ENCODE data around the gene SAXO1.
A peak's percentile ranks its signal among the peaks of the same experiment; 100 is the strongest.
"Not testable (repeated sequence)": the region's sequence is repeated elsewhere in the genome, so short reads cannot be mapped to it uniquely, and the experiment has no call there.

SAXO1 gene, protein sequence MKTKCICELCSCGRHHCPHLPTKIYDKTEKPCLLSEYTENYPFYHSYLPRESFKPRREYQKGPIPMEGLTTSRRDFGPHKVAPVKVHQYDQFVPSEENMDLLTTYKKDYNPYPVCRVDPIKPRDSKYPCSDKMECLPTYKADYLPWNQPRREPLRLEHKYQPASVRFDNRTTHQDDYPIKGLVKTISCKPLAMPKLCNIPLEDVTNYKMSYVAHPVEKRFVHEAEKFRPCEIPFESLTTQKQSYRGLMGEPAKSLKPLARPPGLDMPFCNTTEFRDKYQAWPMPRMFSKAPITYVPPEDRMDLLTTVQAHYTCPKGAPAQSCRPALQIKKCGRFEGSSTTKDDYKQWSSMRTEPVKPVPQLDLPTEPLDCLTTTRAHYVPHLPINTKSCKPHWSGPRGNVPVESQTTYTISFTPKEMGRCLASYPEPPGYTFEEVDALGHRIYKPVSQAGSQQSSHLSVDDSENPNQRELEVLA

DNA sequence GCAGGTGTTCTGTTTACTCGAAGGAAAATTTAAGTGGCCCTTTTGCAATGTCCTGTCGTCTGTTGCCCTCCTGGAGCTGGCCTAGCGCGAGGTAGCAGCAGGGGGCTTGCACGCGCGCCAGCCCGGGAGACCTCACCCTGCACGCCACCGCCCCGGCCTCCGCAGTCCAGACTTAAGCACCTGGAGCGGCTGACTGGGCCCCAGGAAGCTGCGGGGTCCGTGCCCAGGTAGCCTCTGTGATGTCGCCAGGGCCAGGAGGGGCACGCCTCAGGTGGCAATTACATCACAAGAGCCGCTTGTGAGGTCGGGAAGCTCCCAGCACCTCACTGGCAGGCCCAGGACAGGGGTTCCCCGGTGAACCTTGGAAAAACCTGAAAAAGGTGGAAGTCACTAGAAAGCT lies at the start of gene SAXO1:
Gene SAXO1 (minus strand): TSS at position 195 of the 400 bp plus-strand sequence. CDS start 301 bp downstream, outside the sequence.
- no peak for DNase-seq

DNA sequence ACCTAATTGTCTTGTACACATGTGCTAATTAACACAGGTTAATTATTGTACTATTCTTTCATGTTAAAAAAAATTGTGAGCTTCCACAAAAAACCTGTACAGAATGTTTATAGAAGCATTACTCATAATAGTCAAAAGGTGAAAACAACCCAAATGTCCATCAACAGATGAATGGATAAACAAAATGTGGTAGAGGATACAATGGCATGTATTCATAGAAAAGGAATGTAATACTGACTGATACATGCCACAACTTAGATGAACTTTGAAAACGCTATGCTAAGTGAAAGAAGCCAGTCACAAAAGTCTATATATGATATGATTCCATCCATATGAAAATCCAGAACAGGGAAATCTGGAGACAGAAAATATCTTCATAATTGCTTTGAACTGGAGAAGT lies 41.8 kb upstream of the SAXO1 start:
- DNase-seq = no peak

DNA sequence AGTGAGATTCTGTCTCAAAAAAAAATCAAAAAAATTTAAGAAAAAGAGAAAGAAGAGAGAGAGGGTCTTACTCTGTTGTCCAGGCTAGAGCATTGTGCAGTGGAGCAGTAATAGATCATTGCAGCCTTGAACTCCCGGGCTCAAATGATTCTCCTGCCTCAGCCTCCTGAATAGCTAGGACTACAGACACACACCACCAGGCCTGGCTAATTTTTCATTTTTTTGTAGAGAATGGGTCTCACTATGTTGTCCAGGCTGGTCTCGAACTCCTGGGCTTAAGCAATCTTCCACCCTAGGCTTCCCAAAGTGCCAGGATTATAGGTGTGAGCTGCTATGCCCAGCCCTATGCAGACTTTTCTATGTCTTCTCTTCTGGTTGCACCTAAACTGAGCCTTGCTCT lies 41.2 kb upstream of the SAXO1 start:
- no peak for DNase-seq

DNA sequence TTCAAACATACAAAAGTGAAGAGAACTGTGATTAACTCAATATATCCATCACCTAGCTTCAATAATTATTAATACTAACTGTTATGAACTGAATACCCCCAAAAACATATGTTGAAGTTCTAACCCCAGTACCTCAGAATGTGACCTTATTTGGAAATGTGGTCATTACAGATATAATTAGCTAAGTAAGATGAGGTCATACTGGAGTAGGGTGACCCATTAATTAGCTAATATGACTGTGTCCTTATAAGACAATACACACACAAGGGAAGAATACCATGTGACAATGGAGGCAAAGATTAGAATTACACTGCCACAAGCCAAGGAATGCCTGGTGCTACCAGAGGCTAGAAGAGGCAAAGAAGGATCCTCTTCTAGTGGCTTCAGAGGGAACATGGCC lies 24.0 kb upstream of the SAXO1 start:
- no peak for DNase-seq

DNA sequence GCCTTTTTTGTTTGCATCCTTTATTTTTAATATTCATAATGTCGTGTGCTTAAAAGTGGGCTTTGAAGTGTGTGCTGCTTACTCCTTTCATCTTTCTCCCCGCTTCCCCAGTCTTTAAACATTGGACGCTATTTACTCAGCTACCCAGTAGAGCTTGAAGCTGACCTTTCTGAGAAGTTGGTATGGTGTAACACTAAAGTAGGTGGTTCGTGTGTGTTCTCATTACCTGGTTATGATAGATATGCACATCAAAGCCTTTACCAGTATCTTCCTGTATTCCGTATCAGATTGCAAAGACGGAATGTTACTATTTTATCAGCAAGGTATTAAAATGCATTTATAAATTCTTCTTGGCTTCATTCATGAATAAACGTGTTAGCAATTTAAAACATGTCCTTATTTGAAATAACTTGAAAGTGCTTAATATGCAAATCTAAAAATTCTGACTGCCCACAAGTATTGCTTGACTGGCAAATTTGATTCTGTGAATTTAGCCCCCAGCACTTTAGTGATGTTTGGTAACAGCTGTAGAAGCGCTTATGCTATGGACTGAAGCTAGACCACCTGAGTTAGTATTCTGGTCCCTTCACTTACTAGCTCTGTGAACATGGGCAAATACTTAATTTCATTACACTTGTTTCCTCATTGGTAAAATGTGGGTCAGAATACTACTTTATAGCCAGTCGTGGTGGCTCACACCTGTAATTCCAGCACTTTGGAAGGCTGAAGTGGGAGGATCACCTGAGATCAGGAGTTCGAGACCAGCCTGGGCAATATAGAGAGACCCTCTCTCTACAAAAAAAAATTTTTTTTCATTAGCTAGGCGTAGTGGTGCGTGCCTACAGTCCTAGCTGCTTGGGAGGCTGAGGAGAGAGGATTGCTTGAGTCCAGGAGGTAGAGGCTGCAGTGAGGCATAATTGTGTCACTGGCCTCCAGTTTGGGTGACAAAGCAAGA lies 17.9 kb upstream of the SAXO1 start:
- no peak for DNase-seq

DNA sequence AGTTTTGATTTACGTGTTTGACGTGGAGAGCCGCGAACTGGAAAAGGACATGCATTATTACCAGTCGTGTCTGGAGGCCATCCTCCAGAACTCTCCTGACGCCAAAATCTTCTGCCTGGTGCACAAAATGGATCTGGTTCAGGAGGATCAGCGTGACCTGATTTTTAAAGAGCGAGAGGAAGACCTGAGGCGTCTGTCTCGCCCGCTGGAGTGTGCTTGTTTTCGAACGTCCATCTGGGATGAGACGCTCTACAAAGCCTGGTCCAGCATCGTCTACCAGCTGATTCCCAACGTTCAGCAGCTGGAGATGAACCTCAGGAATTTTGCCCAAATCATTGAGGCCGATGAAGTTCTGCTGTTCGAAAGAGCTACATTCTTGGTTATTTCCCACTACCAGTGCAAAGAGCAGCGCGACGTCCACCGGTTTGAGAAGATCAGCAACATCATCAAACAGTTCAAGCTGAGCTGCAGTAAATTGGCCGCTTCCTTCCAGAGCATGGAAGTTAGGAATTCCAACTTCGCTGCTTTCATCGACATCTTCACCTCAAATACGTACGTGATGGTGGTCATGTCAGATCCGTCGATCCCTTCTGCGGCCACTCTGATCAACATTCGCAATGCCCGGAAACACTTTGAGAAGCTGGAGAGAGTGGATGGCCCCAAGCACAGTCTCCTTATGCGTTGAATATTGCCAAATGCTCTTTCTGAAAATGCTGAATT lies 17.1 kb upstream of the SAXO1 start:
- DNase-seq = no peak

DNA sequence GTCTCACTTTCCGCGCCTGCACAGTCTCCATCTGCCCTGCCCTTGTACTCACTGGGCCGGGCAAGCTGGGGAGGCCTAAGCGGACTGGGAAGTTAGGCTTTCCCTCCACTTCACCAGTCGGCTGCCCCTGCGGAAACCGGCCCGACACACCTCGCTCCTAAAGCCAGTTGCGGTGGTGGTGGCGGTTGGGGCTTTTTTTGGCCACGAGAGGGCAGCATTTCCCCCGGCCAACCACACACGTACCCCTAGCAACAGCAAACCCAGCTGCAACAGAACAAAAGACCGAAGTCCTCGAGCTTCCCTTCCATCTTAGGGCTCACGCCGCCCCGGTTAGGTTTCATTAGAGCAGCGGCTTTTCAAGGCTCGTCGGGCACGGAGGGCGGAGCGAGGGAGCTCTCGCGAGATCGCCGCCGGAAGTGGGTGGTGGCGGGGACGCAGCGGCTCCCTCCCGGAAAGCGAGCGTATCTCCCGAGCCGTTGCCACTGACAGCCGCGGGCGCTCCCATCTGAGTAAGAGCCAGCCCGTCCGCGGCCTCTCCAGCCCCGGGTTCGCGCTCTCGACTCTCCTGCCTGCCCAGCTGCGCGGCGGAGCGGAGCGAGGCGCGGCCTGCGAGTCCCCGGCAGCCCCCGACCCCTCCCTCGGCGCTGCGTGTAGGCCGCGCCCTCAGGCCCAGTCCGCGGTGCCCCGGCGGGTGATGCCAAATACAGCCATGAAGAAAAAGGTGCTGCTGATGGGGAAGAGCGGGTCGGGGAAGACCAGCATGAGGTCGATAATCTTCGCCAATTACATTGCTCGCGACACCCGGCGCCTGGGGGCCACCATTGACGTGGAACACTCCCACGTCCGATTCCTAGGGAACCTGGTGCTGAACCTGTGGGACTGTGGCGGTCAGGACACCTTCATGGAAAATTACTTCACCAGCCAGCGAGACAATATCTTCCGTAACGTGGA lies 16.2 kb upstream of the SAXO1 start, which contains the start of gene RRAGA:
Gene RRAGA (plus strand): TSS at position 462 of the 951 bp plus-strand sequence. CDS start 233 bp downstream, at position 695.
- DNase-seq = peak; percentile 92

DNA sequence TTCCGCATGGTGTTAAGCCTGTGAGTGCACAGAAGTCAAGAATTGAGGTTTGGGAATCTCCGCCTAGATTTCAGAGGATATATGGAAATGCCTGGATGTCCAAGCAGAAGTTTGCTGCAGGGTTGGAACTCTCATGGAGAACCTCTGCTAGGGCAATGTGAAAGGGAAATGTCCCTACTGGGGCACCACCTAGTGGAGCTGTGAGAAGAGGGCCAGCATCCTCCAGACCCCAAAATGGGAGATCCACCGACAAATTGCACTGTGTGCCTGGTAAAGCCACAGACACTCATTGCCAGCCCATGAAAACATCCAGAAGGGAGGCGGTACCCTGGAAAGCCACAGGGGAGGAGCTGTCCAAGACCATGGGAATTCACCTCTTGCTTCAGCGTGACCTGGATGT lies 3.6 kb upstream of the SAXO1 start:
- no peak for DNase-seq

DNA sequence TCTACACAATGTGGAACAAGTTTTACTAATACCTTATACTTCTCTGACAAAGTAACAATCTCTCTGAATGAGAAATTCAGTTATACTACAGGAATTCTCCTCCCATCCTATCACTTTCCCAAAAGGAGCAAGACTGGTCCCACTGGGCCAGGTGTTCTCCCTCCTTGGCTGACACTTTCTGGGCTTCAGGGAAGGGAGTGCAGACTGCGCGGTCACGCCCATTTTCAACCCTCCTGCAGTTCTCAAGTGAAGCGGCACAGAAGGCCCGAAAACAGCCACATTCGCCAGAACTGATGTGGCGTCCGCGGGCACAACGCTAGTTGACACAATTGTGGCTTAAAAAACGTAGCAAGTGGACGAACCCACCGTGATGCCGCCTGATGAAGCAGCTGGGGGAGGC lies 603 bp downstream of the SAXO1 start:
- no peak for DNase-seq

DNA sequence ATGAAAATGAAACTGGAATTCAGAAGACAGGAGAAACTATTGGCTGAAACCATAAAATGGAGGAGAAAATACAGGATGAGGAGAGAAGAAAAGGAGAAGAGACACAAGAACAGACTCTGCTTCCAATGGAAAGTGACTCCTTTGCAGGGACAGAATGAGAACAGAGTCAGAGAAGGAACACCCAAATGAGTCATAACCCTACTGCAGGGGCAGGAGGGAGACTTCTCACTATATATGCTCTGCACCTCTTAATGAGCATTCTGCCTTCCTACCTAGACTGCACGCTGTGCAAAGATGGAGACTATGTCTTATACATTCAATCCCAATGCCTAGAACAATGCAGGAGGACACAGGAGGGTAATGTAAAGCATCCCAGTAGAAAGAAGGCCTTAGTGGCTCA lies 2.1 kb downstream of the SAXO1 start:
- no peak for DNase-seq

DNA sequence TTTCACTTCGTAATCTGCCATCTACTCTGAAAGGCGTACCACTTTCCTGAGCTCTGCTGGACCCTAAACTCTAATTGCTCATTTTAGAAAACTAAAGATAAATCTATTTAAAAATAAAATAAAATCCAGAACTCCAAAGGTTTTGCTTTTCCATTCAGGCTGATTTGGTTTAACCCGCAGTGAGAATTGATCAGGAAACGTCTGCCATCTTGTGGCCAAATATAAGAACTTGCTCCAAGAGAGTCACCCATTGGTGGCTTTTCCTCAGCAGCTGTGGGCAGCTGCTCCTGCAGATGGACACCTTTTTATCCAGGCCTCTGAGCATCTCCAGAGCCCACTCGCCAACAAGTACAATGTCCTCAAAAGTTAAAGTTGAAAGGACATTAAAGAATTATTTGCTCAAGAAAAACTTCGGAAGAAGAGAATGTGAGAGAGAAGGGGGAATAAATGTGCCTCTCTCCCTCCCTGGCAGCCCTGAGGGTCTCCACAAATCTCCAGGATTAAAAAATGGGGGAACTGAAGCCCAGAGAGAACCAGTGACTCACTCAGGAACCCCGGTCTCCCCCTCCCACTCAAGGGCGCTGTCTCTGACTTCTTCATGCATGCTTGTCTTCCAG lies 4.1 kb downstream of the SAXO1 start:
- DNase-seq = peak; percentile 41

DNA sequence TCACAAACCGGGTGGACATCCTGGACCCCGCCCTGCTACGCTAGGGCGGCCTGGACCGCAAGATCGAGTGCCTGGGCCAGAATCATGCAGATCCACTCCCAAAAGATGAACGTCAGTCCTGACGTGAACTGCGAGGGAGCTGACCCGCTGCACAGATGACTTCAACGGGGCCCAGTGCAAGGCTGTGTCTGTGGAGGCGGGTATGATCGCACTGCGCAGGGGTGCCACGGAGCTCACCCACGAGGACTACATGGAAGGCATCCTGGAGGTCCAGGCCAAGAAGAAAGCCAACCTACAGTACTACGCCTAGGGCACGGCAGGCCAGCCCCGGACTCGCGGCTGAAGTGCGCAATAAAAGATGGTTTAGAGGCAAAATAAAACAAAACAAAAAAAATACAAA lies 5.2 kb downstream of the SAXO1 start:
- DNase-seq = no peak

DNA sequence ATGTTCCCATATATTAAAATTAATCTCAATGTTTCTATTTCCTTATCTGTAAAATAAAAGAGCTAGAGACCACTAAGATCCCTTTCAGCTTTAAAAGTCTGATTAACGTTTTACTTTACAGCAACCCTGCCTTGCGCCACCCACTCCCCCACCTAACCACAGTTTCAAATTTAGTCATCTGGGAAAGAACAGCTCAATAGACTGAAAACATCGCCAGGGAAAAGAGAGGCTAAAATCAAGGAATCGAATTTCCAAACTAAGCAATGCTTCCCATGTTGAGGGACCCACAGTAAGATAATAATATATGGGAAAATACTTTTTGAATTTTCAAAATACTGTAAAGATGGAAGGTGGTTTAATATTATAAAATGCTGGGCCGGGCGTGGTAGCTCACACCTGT lies 6.6 kb downstream of the SAXO1 start:
- DNase-seq = no peak

DNA sequence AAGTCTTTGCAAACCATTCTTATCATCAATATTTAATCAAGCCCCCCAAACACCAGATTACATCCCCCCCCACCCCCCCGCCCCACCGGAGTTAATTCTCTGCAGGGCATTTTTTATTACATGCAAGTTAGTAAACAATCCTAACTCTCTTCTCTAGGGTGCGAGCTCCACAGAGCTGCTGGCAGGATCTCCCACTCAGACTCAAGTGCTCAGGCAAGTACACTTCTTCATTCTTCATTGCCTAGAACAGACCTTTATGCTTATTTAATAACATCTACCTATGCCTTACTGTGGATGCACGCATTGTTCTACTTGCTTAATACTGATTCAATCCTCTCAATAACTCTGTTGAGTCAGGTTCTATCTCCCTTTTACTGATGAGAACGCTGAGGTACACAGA lies 9.9 kb downstream of the SAXO1 start:
- no peak for DNase-seq

DNA sequence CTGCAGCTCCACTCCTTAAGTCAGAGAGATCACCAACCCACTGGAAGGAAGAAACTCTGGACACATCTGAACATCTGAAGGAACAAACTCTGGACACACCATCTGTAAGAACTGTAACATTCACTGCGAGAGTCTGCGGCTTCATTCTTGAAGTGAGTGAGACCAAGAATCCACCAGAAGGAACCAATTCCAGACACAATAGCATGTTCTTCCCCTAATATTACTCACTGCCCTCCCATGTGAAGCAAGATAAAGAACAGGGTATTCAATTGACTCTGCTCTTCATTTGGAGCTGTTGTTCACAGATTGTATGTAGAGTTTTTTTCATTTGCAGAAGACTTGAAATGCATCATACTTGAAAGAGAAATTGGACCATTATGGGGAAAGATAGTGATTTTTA lies 10.8 kb downstream of the SAXO1 start:
- no peak for DNase-seq

DNA sequence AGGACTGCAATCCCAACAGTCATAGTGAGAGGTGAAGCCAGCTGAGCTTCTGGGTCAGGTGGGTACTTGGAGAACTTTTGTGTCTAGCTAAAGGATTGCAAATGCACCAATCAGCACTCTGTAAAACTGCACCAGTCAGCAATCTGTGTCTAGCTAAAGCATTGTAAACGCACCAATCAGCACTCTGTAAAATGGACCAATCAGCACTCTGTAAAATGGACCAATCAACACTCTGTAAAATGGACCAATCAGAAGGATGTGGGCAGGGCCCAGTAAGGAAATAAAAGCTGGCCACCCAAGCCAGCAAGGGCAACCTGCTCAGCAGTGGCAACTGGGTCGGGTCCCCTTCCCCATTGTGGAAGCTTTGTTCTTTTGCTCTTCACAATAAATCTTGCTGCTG lies 11.4 kb downstream of the SAXO1 start:
- not testable (repeated sequence) for DNase-seq

DNA sequence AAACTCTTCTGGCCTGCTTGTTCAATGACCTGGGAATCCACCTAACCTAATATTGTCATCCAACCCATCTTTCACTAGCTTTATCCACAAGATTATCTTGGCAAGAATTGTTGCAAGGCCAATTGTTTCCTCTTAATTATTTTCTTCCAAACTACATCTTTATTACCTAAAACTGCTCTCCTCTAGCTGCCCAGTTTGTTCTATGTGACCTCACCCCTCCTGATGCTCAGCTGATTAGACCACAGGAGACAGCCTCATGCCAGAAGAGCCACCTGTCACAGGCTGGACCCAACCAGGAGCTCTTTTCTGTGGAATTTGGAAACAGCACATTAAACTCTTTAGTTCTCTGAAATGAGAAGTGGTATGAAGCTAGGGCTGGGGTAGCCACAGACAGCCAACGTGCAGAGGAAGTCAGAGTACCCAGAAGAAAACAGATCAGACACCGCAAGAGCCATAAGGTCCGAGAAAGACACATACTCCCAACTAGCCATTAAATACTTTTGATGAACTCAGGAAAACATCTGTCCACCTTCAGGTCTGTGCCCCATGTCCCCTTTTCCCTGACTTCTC lies 12.0 kb downstream of the SAXO1 start:
- no peak for DNase-seq

DNA sequence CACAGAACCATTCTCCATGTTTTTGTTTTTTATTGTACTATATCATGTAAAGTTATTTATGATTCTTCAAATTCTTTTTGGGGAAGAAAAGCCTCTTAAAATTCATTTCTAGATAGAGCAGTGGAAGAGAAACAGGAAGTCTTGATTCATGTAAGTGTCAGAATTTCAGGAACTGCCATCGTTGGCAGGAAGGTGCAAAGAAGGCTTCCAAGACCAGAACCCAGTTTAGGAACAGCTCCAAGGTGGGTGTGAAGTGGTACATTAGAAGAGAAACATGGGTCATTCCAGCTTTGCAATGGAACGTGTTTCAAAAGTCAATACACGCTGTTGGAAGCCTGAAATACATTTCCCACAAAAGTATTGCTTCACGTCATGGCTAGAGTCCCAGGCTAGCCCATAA lies 14.8 kb downstream of the SAXO1 start:
- no peak for DNase-seq

DNA sequence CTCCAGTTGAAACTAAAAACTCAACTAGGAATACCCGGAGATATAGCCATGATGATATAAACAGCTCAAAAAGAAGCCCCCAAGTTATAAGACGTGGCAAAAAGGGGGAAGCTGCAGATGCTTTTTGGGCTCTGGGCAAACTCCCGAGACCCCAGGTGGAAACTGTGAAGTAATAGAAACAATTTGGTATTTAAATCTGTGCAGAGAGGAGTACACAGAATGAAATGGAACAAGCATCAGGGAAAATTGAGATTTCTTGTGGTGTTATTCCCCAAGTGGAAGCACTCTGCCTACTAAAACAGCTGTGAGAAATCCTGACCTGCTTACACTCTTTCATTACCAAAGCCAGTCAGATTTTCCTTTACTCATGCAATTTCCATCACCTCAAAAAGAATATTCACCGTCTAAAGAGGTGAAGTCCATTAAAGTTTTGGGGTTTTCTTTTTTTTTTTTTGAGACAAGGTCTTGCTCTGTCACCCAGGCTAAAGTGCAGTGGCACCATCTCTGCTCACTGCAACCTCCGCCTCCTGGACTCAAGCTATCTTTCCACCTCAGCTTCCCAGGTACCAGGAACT lies 23.5 kb downstream of the SAXO1 start:
- no peak for DNase-seq

DNA sequence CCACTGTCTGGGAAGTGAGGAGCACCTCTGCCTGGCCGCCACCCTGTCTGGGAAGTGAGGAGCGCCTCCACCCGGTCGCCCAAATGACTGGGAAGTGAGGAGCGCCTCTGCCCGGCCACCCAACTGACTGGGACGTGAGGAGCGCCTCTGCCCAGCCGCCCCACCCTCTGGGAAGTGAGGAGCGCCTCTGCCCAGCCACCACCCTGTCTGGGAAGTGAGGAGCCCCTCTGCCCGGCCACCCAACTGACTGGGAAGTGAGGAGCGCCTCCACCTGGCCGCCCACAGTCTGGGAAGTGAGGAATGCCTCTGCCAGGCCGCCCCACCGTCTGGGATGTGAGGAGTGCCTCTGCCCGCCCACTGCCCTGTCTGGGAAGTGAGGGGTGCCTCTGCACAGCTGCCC lies 32.9 kb downstream of the SAXO1 start:
- DNase-seq = no peak
